ENCODE measurements around the gene DCLRE1A. TPM values are rescaled to one million over a fixed set of nuclear protein-coding genes. Genes with fewer than 3 reads are reported as not detected.

Gene DCLRE1A
- total and polyA plus RNA-seq, 4 donors = 9.6 to 15.7 (median 13.3) TPM

DNA sequence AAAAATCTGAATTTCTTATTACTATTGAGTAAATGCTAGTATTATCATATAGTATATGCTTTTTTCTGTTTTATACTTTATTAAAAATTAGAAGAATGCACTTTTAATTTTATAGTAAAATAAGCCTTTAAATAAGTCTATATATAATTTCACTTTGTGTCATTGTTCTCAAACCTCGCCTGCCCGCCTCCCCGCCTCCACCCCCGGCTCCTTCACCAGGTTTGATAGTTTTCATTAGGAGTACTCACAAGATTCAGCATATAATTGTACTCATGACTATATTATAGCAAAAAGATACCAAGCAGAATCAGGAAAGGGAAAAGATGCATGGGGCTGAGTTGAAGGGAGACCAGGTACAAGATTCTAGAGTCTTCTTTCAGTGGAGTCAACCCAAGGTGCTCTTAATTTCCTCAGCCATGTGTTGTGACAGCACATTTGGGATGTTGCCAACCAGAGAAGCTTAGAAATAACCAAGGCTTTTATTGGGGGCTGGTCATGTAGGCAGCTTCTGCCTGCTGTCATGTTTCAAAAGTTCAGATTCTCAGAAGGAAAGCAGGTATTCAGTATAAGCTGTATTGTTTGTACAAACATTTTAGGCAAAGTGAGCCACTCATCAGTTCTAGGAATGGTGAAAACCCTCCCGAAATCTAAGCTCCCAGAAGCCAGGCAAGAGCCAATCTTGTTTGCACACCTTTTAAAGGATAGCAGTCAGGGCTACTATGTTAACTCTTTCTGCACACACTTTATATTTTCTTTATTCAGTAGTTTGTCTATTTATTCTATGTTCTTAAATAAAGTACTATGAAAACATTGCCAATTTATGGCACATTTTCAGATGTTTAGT lies 12.9 kb upstream of the DCLRE1A start:
- Histone ChIP-seq H3K4me3 (ENCODE audit: low read depth, low read length) (no peak overlapping the region), H3K27me3 (ENCODE audit: control insufficient read depth, insufficient read depth, low read length) (no peaks in the 10 kb centered on the region), H3K27ac (ENCODE audit: low read depth, low read length) (no peak overlapping the region), H3K4me1 (ENCODE audit: control insufficient read depth, insufficient read depth, low read length) (no peaks in the 10 kb centered on the region), H3K9me3 (ENCODE audit: control insufficient read depth, insufficient read depth, low read length) (no peaks in the 10 kb centered on the region), H3K36me3 (ENCODE audit: control insufficient read depth, insufficient read depth, low read length) (peaks cover 4% of the 10 kb centered on the region)
- WGBS (ENCODE audit: insufficient coverage) = no CpG with 5 or more reads among the region's 5 CpGs
- DNase-seq (ENCODE audit: low read depth in 4 of 6, low spot score in 6 of 6) = no peak

DNA sequence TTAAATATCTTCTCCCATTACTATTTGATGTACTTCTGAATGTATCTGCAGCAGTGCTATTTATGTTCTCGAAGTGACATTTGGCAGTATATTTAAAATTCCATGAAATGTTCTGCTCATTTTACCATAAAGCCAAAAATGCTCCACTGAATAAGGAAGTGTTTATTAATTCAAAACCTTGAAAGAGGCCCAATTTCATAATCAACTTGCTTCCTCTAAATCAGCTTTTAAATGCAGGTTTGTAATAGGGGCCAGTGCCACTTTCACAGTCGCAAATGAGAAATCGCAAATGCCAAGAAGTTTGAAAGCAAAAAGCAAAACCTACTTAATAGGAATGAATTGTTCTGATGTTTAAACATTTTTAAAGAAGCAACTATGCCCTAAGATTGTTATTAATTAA lies 12.0 kb upstream of the DCLRE1A start:
- Histone ChIP-seq H3K4me3 (ENCODE audit: low read depth, low read length) (no peak overlapping the region), H3K9me3 (ENCODE audit: control insufficient read depth, insufficient read depth, low read length) (no peaks in the 10 kb centered on the region), H3K27ac (ENCODE audit: low read depth, low read length) (no peak overlapping the region), H3K4me1 (ENCODE audit: control insufficient read depth, insufficient read depth, low read length) (no peaks in the 10 kb centered on the region), H3K36me3 (ENCODE audit: control insufficient read depth, insufficient read depth, low read length) (peaks cover 5% of the 10 kb centered on the region), H3K27me3 (ENCODE audit: control insufficient read depth, insufficient read depth, low read length) (no peaks in the 10 kb centered on the region)
- WGBS (ENCODE audit: insufficient coverage) = no CpG with 5 or more reads among the region's 3 CpGs
- no peak for DNase-seq (ENCODE audit: low read depth in 4 of 6, low spot score in 6 of 6)

DNA sequence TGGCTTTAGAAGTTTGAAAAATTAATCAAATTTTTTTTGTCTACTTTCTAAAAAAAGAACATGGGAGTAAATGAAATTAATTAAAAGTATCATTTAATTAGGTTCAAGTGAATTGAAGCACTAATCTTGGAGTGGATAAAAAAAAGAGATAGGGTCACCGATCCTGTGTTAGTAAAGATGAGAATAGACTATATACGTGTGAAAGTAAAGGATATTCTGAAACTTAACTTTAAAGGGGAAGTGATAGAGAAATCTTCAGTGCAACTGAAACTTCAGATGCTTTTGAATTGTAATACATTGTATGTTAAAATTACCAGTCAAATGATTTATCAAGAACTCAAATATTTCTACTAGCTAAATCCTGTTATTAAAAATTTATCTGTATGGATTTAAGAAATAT lies 5.4 kb upstream of the DCLRE1A start:
- Histone ChIP-seq H3K27ac (ENCODE audit: low read depth, low read length) (no peak overlapping the region), H3K9me3 (ENCODE audit: control insufficient read depth, insufficient read depth, low read length) (no peaks in the 10 kb centered on the region), H3K27me3 (ENCODE audit: control insufficient read depth, insufficient read depth, low read length) (no peaks in the 10 kb centered on the region), H3K36me3 (ENCODE audit: control insufficient read depth, insufficient read depth, low read length) (peaks cover 3% of the 10 kb centered on the region), H3K4me1 (ENCODE audit: control insufficient read depth, insufficient read depth, low read length) (peaks cover 6% of the 10 kb centered on the region), H3K4me3 (ENCODE audit: low read depth, low read length) (no peak overlapping the region)
- no peak for DNase-seq (ENCODE audit: low read depth in 4 of 6, low spot score in 6 of 6)
- no CpG with 5 or more reads among the region's 2 CpGs for WGBS (ENCODE audit: insufficient coverage)

GRCh38 chr10:113858541-113858940 lies 4.7 kb upstream of the DCLRE1A start:
- Histone ChIP-seq H3K27me3 (ENCODE audit: control insufficient read depth, insufficient read depth, low read length) (no peaks in the 10 kb centered on the region), H3K4me3 (ENCODE audit: low read depth, low read length) (no peak overlapping the region), H3K4me1 (ENCODE audit: control insufficient read depth, insufficient read depth, low read length) (peaks cover 6% of the 10 kb centered on the region), H3K27ac (ENCODE audit: low read depth, low read length) (no peak overlapping the region), H3K9me3 (ENCODE audit: control insufficient read depth, insufficient read depth, low read length) (no peaks in the 10 kb centered on the region), H3K36me3 (ENCODE audit: control insufficient read depth, insufficient read depth, low read length) (peaks cover 3% of the 10 kb centered on the region)
- WGBS (ENCODE audit: insufficient coverage) = no CpG with 5 or more reads among the region's 2 CpGs
- no peak for DNase-seq (ENCODE audit: low read depth in 4 of 6, low spot score in 6 of 6)

DNA sequence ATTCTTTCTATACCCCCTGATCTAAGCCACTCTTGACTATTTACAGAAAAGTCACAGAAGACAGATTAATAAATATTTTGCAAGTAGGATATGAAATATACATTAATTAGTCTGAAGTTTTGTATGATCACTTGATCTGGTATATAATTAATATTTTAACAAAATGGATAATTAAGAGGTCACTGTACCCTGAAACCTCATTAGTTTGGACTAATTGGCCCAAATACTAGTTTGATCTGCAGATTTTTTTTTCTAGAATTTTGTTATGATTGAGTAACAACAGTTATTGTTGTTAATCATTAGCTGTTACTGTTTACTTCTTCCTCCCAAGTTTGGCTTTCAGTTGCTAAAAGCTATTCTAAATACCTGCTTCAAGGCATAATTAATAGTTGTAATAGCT lies 3.3 kb upstream of the DCLRE1A start:
- DNase-seq (ENCODE audit: low read depth in 4 of 6, low spot score in 6 of 6) = no peak
- H3K27ac ChIP-seq (ENCODE audit: low read depth, low read length) = no peak overlapping the region
- H3K4me3 ChIP-seq (ENCODE audit: low read depth, low read length) = no peak overlapping the region
- no peaks in the 10 kb centered on the region for H3K27me3 ChIP-seq (ENCODE audit: control insufficient read depth, insufficient read depth, low read length)
- H3K9me3 ChIP-seq (ENCODE audit: control insufficient read depth, insufficient read depth, low read length) = no peaks in the 10 kb centered on the region
- peaks cover 3% of the 10 kb centered on the region for H3K36me3 ChIP-seq (ENCODE audit: control insufficient read depth, insufficient read depth, low read length)
- peaks cover 6% of the 10 kb centered on the region for H3K4me1 ChIP-seq (ENCODE audit: control insufficient read depth, insufficient read depth, low read length)

- no peak for DNase-seq (ENCODE audit: low read depth in 4 of 6, low spot score in 6 of 6)
- H3K4me1 ChIP-seq (ENCODE audit: control insufficient read depth, insufficient read depth, low read length) = peaks cover 11% of the 10 kb centered on the region
- H3K4me3 ChIP-seq (ENCODE audit: low read depth, low read length) = no peak overlapping the region
- no peaks in the 10 kb centered on the region for H3K9me3 ChIP-seq (ENCODE audit: control insufficient read depth, insufficient read depth, low read length)
- no CpG with 5 or more reads among the region's 1 CpG for WGBS (ENCODE audit: insufficient coverage)
- H3K27ac ChIP-seq (ENCODE audit: low read depth, low read length) = no peak overlapping the region
- no peaks in the 10 kb centered on the region for H3K27me3 ChIP-seq (ENCODE audit: control insufficient read depth, insufficient read depth, low read length)
- H3K36me3 ChIP-seq (ENCODE audit: control insufficient read depth, insufficient read depth, low read length) = no peaks in the 10 kb centered on the region
Observed at GRCh38 chr10:113856563-113856962, 2.7 kb upstream of the DCLRE1A start.

- Histone ChIP-seq H3K4me3 (ENCODE audit: low read depth, low read length) (peak overlapping the region; percentile 82), H3K9me3 (ENCODE audit: control insufficient read depth, insufficient read depth, low read length) (no peaks in the 10 kb centered on the region), H3K27me3 (ENCODE audit: control insufficient read depth, insufficient read depth, low read length) (no peaks in the 10 kb centered on the region), H3K36me3 (ENCODE audit: control insufficient read depth, insufficient read depth, low read length) (no peaks in the 10 kb centered on the region), H3K27ac (ENCODE audit: low read depth, low read length) (peak overlapping the region; percentile 89), H3K4me1 (ENCODE audit: control insufficient read depth, insufficient read depth, low read length) (peaks cover 12% of the 10 kb centered on the region)
- under 1% methylated on average over 62 of the region's 62 CpGs for WGBS (ENCODE audit: insufficient coverage)
- DNase-seq (ENCODE audit: low read depth in 4 of 6, low spot score in 6 of 6) = peak in 4 of 6 donors; percentile 23 to 74 (median 32)
Observed at GRCh38 chr10:113854761-113855588, 1.1 kb upstream of the DCLRE1A start.

- no peaks in the 10 kb centered on the region for H3K9me3 ChIP-seq (ENCODE audit: control insufficient read depth, insufficient read depth, low read length)
- WGBS (ENCODE audit: insufficient coverage) = 34% methylated on average over 7 of the region's 10 CpGs
- H3K27ac ChIP-seq (ENCODE audit: low read depth, low read length) = peak overlapping the region; percentile 89
- peak overlapping the region; percentile 82 for H3K4me3 ChIP-seq (ENCODE audit: low read depth, low read length)
- H3K27me3 ChIP-seq (ENCODE audit: control insufficient read depth, insufficient read depth, low read length) = no peaks in the 10 kb centered on the region
- peak in 2 of 6 donors; percentile 45 to 52 for DNase-seq (ENCODE audit: low read depth in 4 of 6, low spot score in 6 of 6)
- H3K4me1 ChIP-seq (ENCODE audit: control insufficient read depth, insufficient read depth, low read length) = peaks cover 12% of the 10 kb centered on the region
- H3K36me3 ChIP-seq (ENCODE audit: control insufficient read depth, insufficient read depth, low read length) = no peaks in the 10 kb centered on the region
Observed at GRCh38 chr10:113853578-113854012, 287 bp downstream of the DCLRE1A start.

- Histone ChIP-seq H3K36me3 (ENCODE audit: control insufficient read depth, insufficient read depth, low read length) (no peaks in the 10 kb centered on the region), H3K27me3 (ENCODE audit: control insufficient read depth, insufficient read depth, low read length) (no peaks in the 10 kb centered on the region), H3K4me3 (ENCODE audit: low read depth, low read length) (no peak overlapping the region), H3K4me1 (ENCODE audit: control insufficient read depth, insufficient read depth, low read length) (peaks cover 7% of the 10 kb centered on the region), H3K9me3 (ENCODE audit: control insufficient read depth, insufficient read depth, low read length) (no peaks in the 10 kb centered on the region), H3K27ac (ENCODE audit: low read depth, low read length) (no peak overlapping the region)
- DNase-seq (ENCODE audit: low read depth in 4 of 6, low spot score in 6 of 6) = no peak
- WGBS (ENCODE audit: insufficient coverage) = 88% methylated on average over 5 of the region's 7 CpGs
Observed at GRCh38 chr10:113849946-113850345, 3.9 kb downstream of the DCLRE1A start.
